Body of pancreas (tissue), 4 donors: ENCODE measurements around the gene ACACB.

ENCODE experiments used
- POLR2A ChIP-seq, 3 donors: fragments of 450-650 bp; IDR thresholded peaks; one replicate each; pipeline ENCODE4 v1.6.1; 2016; ENCODE audit warnings: antibody characterized with exemption in 3 of 3, mild to moderate bottlenecking in 2 of 3
- TF ChIP-seq, protein P1 (sequence below), 7 experiments: fragments of 450-650 bp in 4 of 7; fragments of 200-600 bp in 3 of 7; sonication (generic) in 3 of 7; IDR thresholded peaks; one replicate each; pipeline ENCODE4 v1.5.1; 2016 to 2019; ENCODE audit warnings: antibody characterized with exemption in 7 of 7

DNA sequence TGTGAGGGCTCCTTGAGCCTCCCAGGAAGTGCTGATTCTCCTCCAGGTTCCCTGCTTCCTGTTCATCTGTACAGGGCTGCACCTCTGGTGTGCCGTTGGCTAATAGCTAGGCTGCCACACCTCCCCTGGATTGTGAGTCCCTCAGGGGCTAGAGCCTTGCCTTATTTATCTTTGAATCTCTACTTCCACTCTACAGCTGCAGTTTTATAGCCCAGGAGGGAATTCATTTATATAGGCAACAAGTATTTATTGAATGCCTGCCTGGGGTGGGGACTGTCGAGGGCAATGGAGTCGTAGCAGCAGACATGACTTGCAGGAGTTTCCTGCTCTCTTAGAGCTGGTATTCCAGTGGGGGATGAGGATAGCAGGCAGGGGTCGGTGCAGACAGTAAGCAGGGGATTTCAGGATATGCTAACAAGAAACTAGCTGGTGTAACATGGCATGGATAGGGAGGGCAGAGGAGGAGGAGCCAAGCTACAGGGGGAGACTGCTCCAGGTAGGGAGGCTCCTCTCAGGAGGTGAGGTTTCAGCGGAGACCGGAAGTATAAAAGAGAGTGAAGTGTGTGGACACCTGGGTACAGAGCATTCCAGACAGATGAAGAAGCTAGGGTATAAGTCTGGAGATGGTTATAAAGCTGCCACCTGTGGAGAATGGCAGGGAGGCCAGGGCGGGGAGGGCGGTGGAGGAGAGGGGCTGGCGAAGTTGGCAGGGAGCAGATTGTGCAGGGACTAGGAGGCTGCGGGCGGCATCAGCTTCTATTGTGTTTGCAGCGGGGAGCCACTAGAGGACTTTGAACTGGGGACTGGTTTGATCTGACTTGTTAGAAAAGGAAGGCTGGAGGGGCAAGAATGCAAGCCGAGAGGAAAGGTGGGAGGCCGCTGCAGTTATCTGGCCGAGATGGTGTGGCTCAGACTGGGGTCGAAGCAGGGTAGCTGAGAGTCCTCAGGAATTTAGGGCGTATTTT lies 46.8 kb upstream of the ACACB start:
- TF ChIP-seq POLR2A (IDR thresholded peaks at IDR 0.05) = no peak
- TF ChIP-seq, protein P1, sequence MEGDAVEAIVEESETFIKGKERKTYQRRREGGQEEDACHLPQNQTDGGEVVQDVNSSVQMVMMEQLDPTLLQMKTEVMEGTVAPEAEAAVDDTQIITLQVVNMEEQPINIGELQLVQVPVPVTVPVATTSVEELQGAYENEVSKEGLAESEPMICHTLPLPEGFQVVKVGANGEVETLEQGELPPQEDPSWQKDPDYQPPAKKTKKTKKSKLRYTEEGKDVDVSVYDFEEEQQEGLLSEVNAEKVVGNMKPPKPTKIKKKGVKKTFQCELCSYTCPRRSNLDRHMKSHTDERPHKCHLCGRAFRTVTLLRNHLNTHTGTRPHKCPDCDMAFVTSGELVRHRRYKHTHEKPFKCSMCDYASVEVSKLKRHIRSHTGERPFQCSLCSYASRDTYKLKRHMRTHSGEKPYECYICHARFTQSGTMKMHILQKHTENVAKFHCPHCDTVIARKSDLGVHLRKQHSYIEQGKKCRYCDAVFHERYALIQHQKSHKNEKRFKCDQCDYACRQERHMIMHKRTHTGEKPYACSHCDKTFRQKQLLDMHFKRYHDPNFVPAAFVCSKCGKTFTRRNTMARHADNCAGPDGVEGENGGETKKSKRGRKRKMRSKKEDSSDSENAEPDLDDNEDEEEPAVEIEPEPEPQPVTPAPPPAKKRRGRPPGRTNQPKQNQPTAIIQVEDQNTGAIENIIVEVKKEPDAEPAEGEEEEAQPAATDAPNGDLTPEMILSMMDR (IDR thresholded peaks at IDR 0.05) = no peak
